Measurements from ENCODE around the gene FAM50B. TPM values are rescaled to one million over a fixed set of nuclear protein-coding genes. Genes with fewer than 3 reads are reported as not detected.

FAM50B gene
- total and polyA plus RNA-seq, 10 of the 15 experiments (the other 5 are each of a cell fraction or from before 2014, with no cell fraction given), result 0.58 to 10.2 (median 5.9) TPM

DNA sequence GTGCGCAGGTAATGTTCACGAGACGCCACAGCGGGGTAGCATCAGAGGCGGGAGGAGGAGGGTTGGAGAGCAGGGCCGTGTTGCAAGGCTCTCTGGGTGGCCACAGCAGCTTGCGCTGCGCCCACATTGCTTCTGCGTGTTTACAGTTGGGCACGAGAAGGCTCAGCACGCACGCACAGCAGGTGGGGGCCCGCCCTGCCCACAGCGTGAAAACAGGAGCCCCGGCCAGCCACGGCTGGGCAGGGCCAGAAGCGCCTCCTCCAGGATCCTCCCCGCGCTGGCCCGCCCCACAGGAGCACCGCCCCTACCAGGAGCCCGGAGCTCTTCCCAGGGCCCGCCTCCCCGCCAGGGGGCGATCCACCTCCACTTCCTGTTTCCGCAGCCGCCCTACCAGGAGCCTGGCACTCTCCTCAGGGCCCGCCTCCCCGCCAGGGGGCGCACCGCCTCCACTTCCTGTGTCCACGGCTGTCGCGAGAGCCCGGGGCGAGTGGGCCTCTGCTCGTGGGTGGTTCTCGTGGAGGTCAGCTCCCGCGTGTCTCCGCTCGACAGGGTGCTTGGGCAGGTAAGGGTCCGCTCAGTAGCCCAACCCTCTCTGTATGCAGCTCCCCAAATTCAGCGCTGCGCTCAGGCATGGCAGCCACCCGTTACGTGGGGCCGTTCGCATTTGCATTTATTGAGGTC lies at the start of gene FAM50B (continued):
- TF ChIP-seq, protein P1, sequence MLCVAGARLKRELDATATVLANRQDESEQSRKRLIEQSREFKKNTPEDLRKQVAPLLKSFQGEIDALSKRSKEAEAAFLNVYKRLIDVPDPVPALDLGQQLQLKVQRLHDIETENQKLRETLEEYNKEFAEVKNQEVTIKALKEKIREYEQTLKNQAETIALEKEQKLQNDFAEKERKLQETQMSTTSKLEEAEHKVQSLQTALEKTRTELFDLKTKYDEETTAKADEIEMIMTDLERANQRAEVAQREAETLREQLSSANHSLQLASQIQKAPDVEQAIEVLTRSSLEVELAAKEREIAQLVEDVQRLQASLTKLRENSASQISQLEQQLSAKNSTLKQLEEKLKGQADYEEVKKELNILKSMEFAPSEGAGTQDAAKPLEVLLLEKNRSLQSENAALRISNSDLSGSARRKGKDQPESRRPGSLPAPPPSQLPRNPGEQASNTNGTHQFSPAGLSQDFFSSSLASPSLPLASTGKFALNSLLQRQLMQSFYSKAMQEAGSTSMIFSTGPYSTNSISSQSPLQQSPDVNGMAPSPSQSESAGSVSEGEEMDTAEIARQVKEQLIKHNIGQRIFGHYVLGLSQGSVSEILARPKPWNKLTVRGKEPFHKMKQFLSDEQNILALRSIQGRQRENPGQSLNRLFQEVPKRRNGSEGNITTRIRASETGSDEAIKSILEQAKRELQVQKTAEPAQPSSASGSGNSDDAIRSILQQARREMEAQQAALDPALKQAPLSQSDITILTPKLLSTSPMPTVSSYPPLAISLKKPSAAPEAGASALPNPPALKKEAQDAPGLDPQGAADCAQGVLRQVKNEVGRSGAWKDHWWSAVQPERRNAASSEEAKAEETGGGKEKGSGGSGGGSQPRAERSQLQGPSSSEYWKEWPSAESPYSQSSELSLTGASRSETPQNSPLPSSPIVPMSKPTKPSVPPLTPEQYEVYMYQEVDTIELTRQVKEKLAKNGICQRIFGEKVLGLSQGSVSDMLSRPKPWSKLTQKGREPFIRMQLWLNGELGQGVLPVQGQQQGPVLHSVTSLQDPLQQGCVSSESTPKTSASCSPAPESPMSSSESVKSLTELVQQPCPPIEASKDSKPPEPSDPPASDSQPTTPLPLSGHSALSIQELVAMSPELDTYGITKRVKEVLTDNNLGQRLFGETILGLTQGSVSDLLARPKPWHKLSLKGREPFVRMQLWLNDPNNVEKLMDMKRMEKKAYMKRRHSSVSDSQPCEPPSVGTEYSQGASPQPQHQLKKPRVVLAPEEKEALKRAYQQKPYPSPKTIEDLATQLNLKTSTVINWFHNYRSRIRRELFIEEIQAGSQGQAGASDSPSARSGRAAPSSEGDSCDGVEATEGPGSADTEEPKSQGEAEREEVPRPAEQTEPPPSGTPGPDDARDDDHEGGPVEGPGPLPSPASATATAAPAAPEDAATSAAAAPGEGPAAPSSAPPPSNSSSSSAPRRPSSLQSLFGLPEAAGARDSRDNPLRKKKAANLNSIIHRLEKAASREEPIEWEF (IDR thresholded peaks at IDR 0.05; ENCODE audit: insufficient replicate concordance, low read depth, low read length), result no peak
- TF ChIP-seq, protein P2, sequence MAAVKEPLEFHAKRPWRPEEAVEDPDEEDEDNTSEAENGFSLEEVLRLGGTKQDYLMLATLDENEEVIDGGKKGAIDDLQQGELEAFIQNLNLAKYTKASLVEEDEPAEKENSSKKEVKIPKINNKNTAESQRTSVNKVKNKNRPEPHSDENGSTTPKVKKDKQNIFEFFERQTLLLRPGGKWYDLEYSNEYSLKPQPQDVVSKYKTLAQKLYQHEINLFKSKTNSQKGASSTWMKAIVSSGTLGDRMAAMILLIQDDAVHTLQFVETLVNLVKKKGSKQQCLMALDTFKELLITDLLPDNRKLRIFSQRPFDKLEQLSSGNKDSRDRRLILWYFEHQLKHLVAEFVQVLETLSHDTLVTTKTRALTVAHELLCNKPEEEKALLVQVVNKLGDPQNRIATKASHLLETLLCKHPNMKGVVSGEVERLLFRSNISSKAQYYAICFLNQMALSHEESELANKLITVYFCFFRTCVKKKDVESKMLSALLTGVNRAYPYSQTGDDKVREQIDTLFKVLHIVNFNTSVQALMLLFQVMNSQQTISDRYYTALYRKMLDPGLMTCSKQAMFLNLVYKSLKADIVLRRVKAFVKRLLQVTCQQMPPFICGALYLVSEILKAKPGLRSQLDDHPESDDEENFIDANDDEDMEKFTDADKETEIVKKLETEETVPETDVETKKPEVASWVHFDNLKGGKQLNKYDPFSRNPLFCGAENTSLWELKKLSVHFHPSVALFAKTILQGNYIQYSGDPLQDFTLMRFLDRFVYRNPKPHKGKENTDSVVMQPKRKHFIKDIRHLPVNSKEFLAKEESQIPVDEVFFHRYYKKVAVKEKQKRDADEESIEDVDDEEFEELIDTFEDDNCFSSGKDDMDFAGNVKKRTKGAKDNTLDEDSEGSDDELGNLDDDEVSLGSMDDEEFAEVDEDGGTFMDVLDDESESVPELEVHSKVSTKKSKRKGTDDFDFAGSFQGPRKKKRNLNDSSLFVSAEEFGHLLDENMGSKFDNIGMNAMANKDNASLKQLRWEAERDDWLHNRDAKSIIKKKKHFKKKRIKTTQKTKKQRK (IDR thresholded peaks at IDR 0.05; ENCODE audit: low read depth, low read length), result no peak
- TF ChIP-seq RAD21 (IDR thresholded peaks at IDR 0.05; ENCODE audit: insufficient read depth, low read depth, low read length) (peak; percentile 21; the same call in 1 of the 2 replicates), ZZZ3 (IDR thresholded peaks at IDR 0.05; ENCODE audit: control insufficient read depth, insufficient read length, low read depth) (no peak), LARP7 (IDR thresholded peaks at IDR 0.05) (no peak), YBX1 (IDR thresholded peaks at IDR 0.05) (no peak), BCL11A (IDR thresholded peaks at IDR 0.05; ENCODE audit: low read depth, low read length) (no peak), TCF3 (IDR thresholded peaks at IDR 0.05; ENCODE audit: borderline replicate concordance, insufficient read depth, low read depth, low read length) (no peak), MTA2 (IDR thresholded peaks at IDR 0.05; ENCODE audit: low read depth) (no peak), TAF1 (IDR thresholded peaks at IDR 0.05; ENCODE audit: borderline replicate concordance, low read depth, low read length) (peak; percentile 55; the same call in 1 of the 2 replicates), YY1 (IDR thresholded peaks at IDR 0.05; ENCODE audit: low read depth, low read length) (0 out of 2 replicates have a peak, but pooled peaks have one; percentile 31), TCF12 (IDR thresholded peaks at IDR 0.05; ENCODE audit: low read depth, low read length) (0 out of 2 replicates have a peak, but pooled peaks have one; percentile 35), ZSCAN29 (IDR thresholded peaks at IDR 0.05) (no peak), CHD4 (IDR thresholded peaks at IDR 0.05) (no peak), BHLHE40 (IDR thresholded peaks at IDR 0.05; ENCODE audit: borderline replicate concordance in 1 of 2, low read depth in 2 of 2, low read length in 1 of 2) (peak; percentile 8 to 55; a peak in 1 of 4 replicates), GATAD2B (conservative IDR thresholded peaks at IDR 0.05; ENCODE audit: low read depth) (0 out of 2 replicates have a peak, but pooled peaks have one; percentile 41)
- TF ChIP-seq, protein P3, sequence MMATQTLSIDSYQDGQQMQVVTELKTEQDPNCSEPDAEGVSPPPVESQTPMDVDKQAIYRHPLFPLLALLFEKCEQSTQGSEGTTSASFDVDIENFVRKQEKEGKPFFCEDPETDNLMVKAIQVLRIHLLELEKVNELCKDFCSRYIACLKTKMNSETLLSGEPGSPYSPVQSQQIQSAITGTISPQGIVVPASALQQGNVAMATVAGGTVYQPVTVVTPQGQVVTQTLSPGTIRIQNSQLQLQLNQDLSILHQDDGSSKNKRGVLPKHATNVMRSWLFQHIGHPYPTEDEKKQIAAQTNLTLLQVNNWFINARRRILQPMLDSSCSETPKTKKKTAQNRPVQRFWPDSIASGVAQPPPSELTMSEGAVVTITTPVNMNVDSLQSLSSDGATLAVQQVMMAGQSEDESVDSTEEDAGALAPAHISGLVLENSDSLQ (IDR thresholded peaks at IDR 0.05), result no peak
- TF ChIP-seq, protein P4, sequence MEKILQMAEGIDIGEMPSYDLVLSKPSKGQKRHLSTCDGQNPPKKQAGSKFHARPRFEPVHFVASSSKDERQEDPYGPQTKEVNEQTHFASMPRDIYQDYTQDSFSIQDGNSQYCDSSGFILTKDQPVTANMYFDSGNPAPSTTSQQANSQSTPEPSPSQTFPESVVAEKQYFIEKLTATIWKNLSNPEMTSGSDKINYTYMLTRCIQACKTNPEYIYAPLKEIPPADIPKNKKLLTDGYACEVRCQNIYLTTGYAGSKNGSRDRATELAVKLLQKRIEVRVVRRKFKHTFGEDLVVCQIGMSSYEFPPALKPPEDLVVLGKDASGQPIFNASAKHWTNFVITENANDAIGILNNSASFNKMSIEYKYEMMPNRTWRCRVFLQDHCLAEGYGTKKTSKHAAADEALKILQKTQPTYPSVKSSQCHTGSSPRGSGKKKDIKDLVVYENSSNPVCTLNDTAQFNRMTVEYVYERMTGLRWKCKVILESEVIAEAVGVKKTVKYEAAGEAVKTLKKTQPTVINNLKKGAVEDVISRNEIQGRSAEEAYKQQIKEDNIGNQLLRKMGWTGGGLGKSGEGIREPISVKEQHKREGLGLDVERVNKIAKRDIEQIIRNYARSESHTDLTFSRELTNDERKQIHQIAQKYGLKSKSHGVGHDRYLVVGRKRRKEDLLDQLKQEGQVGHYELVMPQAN (conservative IDR thresholded peaks at IDR 0.05), result no peak

All from GM12878 (cell line).